Neural cell (in vitro differentiated cells): Measurements from ENCODE around the gene PRKG1. TPM values are rescaled to one million over a fixed set of nuclear protein-coding genes. Genes with fewer than 3 reads are reported as not detected.

Source experiments
- H2AFZ ChIP-seq: fragments of 200-600, 300-800 bp; sonication (generic), shearing (Covaris generic); 2 replicates; pipeline ENCODE4 v1.6.0; 2014; ENCODE audit warnings: low read depth, mild to moderate bottlenecking, antibody characterized with exemption, low read length, moderate library complexity
- H3F3A ChIP-seq: fragments of 200-600 bp; shearing (Covaris generic); 2 replicates; pipeline ENCODE4 v1.6.1; 2016; ENCODE audit warnings: mild to moderate bottlenecking, moderate library complexity, mixed read lengths, antibody characterized with exemption, low read length; ENCODE audit not compliant: insufficient read depth, poor library complexity, severe bottlenecking
- H3K27ac ChIP-seq: fragments of 200-600, 300-800 bp; sonication (generic), shearing (Covaris generic); 2 replicates; pipeline ENCODE4 v1.5.1; 2014; ENCODE audit warnings: mild to moderate bottlenecking, low read length, moderate library complexity
- H3K27me3 ChIP-seq: fragments of 300-800, 200-600 bp; sonication (generic), shearing (Covaris generic); 2 replicates; pipeline ENCODE4 v1.6.0; 2014; ENCODE audit warnings: mild to moderate bottlenecking, low read depth, low read length, moderate library complexity; ENCODE audit not compliant: insufficient read depth
- H3K36me3 ChIP-seq: fragments of 300-800, 200-600 bp; sonication (generic), shearing (Covaris generic); 2 replicates; pipeline ENCODE4 v1.5.1; 2014; ENCODE audit warnings: mild to moderate bottlenecking, antibody characterized with exemption, low read length, moderate library complexity; ENCODE audit not compliant: insufficient read depth
- H3K4me2 ChIP-seq: fragments of 300-800, 200-600 bp; sonication (generic), shearing (Covaris generic); 2 replicates; pipeline ENCODE4 v1.6.0; 2014; ENCODE audit warnings: mild to moderate bottlenecking, low read length
- H3K4me3 ChIP-seq: fragments of 300-800, 200-600 bp; sonication (generic), shearing (Covaris generic); 2 replicates; pipeline ENCODE4 v1.5.1; 2014; ENCODE audit warnings: mild to moderate bottlenecking, low read length, moderate library complexity
- H3K79me2 ChIP-seq: fragments of 200-600 bp; shearing (Covaris generic); replicated peaks from 2 replicates; pipeline ENCODE4 v1.6.0; 2014; ENCODE audit warnings: mild to moderate bottlenecking, low read length, moderate library complexity; ENCODE audit not compliant: insufficient read depth
- H3K9ac ChIP-seq: fragments of 300-800, 200-600 bp; sonication (generic), shearing (Covaris generic); 2 replicates; pipeline ENCODE4 v1.6.1; 2016; ENCODE audit warnings: mild to moderate bottlenecking, low read length, mixed read lengths
- H3K9me2 ChIP-seq: fragments of 200-600 bp; shearing (Covaris generic); 2 replicates; pipeline ENCODE4 v1.6.1; 2016; ENCODE audit warnings: mild to moderate bottlenecking, low read length, mixed read lengths; ENCODE audit not compliant: insufficient read depth
- H3K9me3 ChIP-seq: fragments of 200-600, 300-800 bp; sonication (generic), shearing (Covaris generic); 2 replicates; pipeline ENCODE4 v1.6.1; 2016; ENCODE audit warnings: mild to moderate bottlenecking, mixed run types, low read length, moderate library complexity, mixed read lengths
- H4K20me1 ChIP-seq: fragments of 200-600 bp; shearing (Covaris generic); 2 replicates; pipeline ENCODE4 v1.6.1; 2016; ENCODE audit warnings: mild to moderate bottlenecking, mixed run types; ENCODE audit not compliant: insufficient read depth
- EP300 ChIP-seq: fragments of 450-650 bp; conservative IDR thresholded peaks from 2 replicates; pipeline ENCODE4 v1.6.1; 2014; ENCODE audit warnings: antibody characterized with exemption, mild to moderate bottlenecking, moderate library complexity; ENCODE audit not compliant: poor library complexity, severe bottlenecking
- EZH2 ChIP-seq: fragments of 200-600, 300-800 bp; shearing (Covaris generic), sonication (generic); IDR thresholded peaks from 2 replicates; pipeline ENCODE4 v1.6.1; 2014; ENCODE audit warnings: antibody characterized with exemption, low read length, borderline replicate concordance, mild to moderate bottlenecking; ENCODE audit not compliant: insufficient read depth, poor library complexity, severe bottlenecking
- MXI1 ChIP-seq: fragments of 450-650 bp; conservative IDR thresholded peaks from 2 replicates; pipeline ENCODE4 v1.6.1; 2014; ENCODE audit warnings: antibody characterized with exemption, mild to moderate bottlenecking; ENCODE audit not compliant: poor library complexity, severe bottlenecking
- POLR2AphosphoS5 ChIP-seq: IDR thresholded peaks from 2 replicates; pipeline ENCODE4 v1.6.1; 2012
- RAD21 ChIP-seq: fragments of 450-650 bp; conservative IDR thresholded peaks from 2 replicates; pipeline ENCODE4 v1.6.1; 2014; ENCODE audit warnings: antibody characterized with exemption, mild to moderate bottlenecking, moderate library complexity
- REST ChIP-seq: IDR thresholded peaks from 2 replicates; pipeline ENCODE4 v1.6.1; 2012; ENCODE audit warnings: borderline replicate concordance
- SMC3 ChIP-seq: fragments of 450-650 bp; conservative IDR thresholded peaks from 2 replicates; pipeline ENCODE4 v1.6.1; 2014; ENCODE audit warnings: antibody characterized with exemption, mild to moderate bottlenecking, moderate library complexity; ENCODE audit not compliant: poor library complexity
- TAF1 ChIP-seq: IDR thresholded peaks from 2 replicates; pipeline ENCODE4 v1.6.1; 2012; ENCODE audit warnings: low read depth
- polyA plus RNA-seq: library from polyadenylated mRNA; depleted of rRNA; stranded (reverse); fragments of >200 nt; gene quantifications from 2 replicates; pipeline ENCODE4 v1.2.3, GENCODE V29; 2014
- TF ChIP-seq, protein P1 (sequence below): fragments of 450-650 bp; IDR thresholded peaks from 2 replicates; pipeline ENCODE4 v1.5.1; 2014; ENCODE audit warnings: antibody characterized with exemption, mild to moderate bottlenecking, moderate library complexity; ENCODE audit not compliant: poor library complexity, severe bottlenecking

Gene PRKG1
- polyA plus RNA-seq, 1 donor from 2014 or later, result 2.2 TPM

GRCh38 chr10:51638211-51638610 lies 563.9 kb downstream of the PRKG1 start:
- no peak overlapping the region for H3K9ac ChIP-seq
- TF ChIP-seq POLR2AphosphoS5, result no peak
- TF ChIP-seq REST, result no peak
- H3K79me2 ChIP-seq, result no peaks in the 10 kb centered on the region
- H3F3A ChIP-seq, result no peaks in the 10 kb centered on the region
- no peak overlapping the region for H3K27ac ChIP-seq
- no peaks in the 10 kb centered on the region for H3K36me3 ChIP-seq
- H3K4me3 ChIP-seq, result no peak overlapping the region
- H3K9me2 ChIP-seq, result no peaks in the 10 kb centered on the region
- H4K20me1 ChIP-seq, result no peaks in the 10 kb centered on the region
- no peaks in the 10 kb centered on the region for H3K9me3 ChIP-seq
- H3K27me3 ChIP-seq, result no peaks in the 10 kb centered on the region
- no peak overlapping the region for H2AFZ ChIP-seq
- no peak overlapping the region for H3K4me2 ChIP-seq

DNA sequence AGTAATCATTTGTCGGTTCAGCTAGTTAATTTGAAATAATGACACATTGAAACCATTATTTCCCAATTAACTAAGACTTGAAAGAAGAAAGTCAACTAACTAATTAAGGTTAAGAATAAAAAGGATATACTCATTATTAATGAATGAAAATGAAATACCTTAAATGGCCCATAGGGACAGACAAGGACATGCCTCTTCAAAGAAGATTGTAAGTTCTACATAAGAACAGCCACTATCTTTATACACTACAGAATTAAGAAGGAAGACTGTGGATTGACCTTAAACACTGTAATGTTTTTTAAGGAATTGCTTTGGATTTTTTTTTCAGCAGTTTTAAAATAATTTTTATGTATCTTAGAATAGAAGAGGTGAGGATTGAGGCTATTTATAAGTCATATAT lies 564.5 kb downstream of the PRKG1 start:
- Histone ChIP-seq H3K36me3 (no peaks in the 10 kb centered on the region), H3F3A (no peaks in the 10 kb centered on the region), H4K20me1 (no peaks in the 10 kb centered on the region), H3K27me3 (no peaks in the 10 kb centered on the region), H3K4me2 (no peak overlapping the region), H3K9me3 (no peaks in the 10 kb centered on the region), H3K4me3 (no peak overlapping the region), H3K9me2 (no peaks in the 10 kb centered on the region), H3K9ac (no peak overlapping the region), H3K27ac (no peak overlapping the region), H2AFZ (no peak overlapping the region), H3K79me2 (no peaks in the 10 kb centered on the region)
- TF ChIP-seq EP300, result no peak
- TF ChIP-seq, protein P1, sequence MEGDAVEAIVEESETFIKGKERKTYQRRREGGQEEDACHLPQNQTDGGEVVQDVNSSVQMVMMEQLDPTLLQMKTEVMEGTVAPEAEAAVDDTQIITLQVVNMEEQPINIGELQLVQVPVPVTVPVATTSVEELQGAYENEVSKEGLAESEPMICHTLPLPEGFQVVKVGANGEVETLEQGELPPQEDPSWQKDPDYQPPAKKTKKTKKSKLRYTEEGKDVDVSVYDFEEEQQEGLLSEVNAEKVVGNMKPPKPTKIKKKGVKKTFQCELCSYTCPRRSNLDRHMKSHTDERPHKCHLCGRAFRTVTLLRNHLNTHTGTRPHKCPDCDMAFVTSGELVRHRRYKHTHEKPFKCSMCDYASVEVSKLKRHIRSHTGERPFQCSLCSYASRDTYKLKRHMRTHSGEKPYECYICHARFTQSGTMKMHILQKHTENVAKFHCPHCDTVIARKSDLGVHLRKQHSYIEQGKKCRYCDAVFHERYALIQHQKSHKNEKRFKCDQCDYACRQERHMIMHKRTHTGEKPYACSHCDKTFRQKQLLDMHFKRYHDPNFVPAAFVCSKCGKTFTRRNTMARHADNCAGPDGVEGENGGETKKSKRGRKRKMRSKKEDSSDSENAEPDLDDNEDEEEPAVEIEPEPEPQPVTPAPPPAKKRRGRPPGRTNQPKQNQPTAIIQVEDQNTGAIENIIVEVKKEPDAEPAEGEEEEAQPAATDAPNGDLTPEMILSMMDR, result no peak
- TF ChIP-seq EZH2, result no peak
- TF ChIP-seq REST, result no peak
- no peak for TF ChIP-seq RAD21
- no peak for TF ChIP-seq POLR2AphosphoS5
- no peak for TF ChIP-seq MXI1
- TF ChIP-seq TAF1, result no peak
- no peak for TF ChIP-seq SMC3
